CD4-positive, alpha-beta T cell treated with Interleukin-21 for 1 hour (primary cell): ENCODE measurements around the gene MTG1.

Experiments used
- DNase-seq: peaks from one replicate; pipeline ENCODE4 v3.0.0-alpha.2; 2020

Gene MTG1, protein sequence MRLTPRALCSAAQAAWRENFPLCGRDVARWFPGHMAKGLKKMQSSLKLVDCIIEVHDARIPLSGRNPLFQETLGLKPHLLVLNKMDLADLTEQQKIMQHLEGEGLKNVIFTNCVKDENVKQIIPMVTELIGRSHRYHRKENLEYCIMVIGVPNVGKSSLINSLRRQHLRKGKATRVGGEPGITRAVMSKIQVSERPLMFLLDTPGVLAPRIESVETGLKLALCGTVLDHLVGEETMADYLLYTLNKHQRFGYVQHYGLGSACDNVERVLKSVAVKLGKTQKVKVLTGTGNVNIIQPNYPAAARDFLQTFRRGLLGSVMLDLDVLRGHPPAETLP

DNA sequence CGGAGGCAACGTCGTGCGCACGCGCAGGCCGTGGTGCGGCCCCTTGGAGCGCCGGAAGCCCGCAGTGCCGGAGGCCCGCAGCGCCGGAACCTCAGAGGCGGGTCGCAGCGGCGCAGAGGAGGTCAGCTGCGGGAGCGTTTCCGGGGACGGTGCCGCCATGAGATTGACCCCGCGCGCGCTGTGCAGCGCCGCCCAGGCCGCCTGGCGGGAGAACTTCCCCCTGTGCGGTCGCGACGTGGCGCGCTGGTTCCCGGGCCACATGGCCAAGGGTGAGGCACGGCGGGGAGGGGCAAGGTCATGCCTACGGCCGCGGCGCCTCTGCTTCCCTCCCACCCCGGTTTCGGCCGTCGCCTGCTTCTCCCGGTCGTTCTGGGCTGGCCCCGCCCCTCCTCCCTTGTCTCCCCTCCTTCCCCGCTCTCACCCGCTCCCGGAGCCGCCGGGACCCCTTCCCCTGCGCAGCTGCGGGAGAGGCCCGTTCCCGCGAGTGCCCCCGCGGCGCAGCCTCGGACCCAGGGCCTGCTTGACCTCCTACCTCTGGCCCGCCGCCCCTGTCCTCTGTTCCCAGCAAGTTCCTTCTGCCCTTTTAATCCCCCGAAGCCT lies at the start of gene MTG1:
MTG1 (plus strand) TSS at position 94 of the 600 bp plus-strand sequence; CDS start at position 158, 64 bp downstream.
- peak; percentile 94 for DNase-seq

DNA sequence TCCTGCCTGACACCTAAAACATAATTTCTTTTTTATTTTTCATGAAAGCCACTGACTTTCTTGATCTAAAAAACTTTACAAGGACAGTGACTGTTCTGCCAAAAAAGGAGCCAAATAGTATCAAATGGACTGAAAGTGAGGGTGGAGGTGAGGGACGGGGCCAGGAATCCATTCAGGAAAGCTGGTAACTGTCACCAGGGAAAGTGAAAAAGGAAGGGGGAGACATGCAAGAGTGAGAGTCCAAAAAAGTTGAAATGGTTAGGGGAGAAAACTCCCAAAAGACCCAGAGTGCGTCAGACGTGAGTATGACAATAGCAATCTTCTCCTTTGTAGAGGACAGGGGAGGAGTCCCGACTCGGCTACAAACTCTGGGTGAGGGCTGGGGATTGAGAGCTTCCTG lies 49.7 kb upstream of the MTG1 start:
- no peak for DNase-seq

DNA sequence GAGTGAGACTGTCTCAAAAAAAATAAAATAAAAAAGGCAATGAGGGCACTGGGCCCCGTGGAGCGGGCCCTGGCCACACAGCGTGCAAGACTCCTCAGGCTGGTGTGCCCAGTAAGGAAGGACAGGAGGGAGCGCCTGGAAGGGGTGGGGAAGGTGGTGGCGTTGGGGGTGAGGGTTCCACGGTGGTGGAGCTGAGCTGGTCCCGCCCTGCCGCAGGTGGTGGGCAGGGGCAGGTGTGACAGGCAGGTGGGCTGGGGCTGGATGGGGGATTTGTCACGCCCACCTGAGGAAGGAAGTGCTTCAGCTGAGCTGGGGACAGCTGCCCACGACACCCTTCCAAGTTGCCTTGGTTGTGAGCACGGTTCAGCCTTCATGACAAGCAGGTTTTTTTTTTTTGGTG lies 47.5 kb upstream of the MTG1 start:
- DNase-seq, result no peak

DNA sequence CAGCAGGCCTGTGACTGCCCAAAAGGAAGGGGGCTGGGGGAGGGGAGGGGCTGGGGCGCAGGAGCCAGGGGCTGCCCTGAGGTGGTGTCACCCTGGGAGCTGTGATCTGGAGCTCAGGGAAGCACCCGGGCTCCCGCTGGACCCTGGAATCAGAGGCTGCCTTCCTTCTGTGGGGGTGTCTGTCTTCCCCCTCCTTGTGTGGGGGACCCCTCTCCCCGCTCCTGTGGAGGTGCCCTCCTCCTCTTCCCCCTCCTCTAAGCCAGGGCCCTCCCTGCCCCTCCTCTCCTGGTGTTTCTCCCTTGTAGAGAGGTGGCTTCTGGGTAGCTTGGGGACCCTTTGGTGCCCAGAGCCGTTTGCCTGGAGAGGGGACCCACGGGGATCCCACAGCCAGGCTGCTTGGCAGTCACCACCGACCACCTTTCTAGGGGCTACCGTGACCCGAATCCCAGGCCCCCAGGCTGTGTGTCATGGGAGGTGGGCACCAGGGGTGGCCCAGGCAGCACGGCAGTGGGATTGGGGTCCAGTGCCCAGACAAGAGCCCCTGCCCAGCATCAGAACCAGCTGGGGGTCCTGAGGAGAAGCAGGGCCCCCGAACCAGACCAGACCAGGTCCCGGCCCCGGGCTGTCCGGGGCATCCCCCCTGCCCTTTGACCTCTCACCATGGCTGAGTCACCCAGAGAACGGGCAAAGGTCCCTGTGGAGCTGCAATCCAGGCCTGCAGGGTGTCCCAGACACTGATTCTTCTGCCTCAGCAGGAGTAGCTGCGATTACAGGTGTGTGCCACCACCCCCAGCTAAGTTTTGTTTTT lies 46.0 kb upstream of the MTG1 start:
- no peak for DNase-seq

DNA sequence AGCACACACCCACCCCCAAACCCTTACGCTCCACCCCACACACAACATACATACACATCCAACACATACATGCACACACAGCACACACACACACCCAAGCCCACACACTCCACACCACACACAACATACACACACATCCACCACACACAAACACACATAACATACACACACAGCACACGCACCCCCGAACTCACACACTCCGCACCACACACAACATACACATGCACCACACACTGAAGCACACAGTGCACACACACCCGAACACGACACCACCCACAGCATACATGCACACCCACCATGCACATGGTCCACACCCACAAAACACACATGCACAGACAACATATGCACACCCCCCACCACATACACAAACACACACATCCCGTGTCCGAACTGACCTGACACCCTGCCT lies 44.8 kb upstream of the MTG1 start:
- DNase-seq, result no peak

DNA sequence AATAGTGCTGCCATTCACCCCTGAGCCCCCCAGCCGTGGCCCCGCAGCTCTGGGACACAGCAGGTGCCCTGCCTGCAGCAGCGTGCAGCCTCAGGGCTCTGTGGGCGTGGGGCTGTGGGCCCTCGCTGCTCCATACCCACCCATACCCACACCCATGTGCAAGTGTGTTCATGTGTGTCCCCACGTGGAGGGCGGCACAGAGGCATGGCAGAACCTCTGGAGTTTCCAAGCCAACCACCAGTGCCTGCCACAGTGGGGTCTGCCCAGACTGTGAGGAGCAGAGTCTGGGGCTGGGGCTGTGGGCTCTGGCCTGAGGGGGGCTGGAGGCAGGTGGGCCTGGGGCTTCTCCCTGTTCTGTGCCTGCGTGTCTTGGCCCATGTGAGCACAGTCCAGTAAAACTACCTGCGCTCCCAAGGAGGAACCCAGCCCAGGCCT lies 44.4 kb upstream of the MTG1 start:
- no peak for DNase-seq

DNA sequence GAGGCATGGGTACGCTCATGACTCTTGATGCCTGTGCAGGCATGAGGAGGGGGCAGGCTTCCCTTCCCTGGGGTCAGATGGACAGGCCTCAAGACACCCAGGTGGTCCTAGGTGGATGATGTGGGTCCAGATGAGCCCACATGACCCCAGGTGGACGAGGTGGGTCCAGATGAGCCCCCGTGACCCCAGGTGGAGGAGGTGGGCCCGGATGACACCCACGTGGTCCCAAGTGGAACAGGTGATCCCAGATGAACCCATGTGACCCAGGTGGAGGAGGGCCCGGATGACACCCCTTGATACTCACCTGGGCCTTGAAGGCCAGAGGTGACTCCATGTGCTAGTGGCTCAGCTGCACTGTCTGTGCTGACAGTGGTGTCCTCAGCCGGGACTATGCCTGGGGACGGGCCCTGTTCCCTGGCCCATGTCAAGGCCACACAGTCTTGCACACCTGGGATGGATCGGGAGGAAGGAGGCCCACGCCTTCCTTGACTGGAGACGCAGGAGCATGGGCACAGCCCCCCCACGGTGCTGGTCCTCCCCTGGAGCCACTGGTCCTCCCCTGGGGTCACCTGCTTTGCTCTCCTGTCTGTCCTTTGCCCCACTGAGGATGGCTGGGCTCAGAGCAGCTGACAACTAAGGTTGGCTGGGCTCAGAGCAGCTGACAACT lies 43.5 kb upstream of the MTG1 start:
- no peak for DNase-seq

DNA sequence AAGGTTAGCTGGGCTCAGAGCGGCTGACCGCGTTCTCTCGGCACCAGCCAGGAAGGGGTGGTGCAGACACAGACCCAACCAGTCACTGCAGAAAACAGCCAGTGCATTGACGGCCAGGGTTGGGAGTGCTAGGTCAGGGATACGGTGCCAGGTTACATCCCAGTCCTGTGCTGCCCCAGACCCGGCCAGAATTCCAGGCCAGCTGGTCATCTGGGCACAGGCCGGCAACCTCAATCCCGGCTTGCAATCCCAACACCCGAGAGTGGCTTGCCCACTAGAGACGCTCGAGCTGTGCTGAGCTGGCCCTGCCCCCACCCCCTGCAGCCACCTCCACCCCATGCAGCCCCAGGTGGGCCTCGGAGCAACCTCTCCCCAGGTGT lies 43.0 kb upstream of the MTG1 start:
- DNase-seq, result no peak

DNA sequence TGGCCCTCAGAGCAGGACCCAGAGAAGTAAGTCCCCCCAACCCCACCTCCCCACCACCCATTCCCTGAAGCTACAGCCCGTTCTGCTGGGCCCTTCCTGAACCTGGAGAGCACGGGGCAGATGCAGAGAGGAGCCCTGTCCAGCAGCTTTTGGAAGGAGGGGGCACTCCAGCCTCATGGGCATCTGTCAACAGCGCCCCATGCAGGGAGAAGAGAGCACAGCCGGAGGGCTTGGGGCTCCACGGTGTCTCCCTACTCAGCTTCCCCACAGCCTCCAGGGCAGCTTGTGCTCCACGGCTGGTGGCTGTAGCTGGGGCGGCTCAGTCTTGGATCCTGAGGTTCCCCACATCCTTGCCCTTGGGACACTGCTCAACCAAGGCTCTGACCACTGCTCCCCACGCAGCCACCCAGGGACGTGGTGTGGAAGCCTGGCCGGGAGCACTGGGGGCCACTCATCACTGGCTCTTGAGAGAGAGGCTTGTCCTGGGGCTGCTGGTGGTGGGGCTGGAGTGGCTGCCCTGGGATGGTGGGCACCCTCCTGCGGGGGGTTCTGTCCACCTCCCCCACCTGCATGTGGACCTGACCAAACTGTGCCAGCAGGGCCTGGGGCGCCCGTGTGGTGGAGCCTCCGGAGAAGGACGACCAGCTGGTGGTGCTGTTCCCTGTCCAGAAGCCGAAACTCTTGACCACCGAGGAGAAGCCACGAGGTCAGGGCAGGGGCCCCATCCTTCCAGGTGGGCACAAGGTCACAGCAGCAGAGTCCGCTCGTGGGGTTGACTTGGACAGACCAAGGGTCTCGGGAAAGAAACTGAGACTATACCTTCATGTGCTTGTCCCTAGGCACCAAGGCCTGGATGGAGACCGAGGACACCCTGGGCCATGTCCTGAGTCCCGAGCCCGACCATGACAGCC lies 42.3 kb upstream of the MTG1 start:
- no peak for DNase-seq

DNA sequence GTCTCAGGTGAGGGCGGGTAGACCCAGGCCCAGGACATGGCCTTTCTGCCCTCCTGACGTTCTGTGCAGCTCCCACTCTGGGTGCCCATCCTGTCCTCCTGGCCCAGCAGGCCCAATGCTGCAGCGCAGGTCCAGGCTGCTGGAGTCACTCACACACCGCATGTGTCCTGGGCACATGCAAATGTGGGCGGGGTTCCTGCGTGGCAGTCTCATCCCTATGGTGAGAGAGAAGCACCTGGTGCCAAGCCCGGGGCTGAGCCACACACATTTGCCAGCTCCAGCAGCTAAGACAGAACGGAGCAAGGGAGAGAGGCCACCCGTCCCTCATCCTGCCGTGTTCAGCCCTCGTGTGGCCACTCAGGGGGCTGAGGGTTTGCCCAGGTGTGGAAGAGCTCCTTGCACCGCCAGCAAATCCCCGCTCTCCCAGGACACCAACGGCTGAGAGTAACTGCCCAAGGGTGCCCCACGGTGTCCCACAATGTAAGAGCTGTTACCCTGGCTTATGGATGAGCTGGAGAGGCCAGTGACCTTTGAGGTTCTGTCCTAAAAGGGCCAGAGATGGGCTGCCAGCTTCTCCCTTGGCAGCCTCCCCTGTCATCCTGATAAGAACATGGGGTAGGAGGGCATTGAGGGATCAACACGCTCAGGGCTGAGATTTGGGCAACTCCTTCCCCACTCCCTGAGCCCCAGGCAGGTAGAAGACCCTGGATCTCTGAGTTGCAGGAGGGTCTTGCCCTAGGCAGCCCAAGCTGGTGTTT lies 40.6 kb upstream of the MTG1 start:
- no peak for DNase-seq

DNA sequence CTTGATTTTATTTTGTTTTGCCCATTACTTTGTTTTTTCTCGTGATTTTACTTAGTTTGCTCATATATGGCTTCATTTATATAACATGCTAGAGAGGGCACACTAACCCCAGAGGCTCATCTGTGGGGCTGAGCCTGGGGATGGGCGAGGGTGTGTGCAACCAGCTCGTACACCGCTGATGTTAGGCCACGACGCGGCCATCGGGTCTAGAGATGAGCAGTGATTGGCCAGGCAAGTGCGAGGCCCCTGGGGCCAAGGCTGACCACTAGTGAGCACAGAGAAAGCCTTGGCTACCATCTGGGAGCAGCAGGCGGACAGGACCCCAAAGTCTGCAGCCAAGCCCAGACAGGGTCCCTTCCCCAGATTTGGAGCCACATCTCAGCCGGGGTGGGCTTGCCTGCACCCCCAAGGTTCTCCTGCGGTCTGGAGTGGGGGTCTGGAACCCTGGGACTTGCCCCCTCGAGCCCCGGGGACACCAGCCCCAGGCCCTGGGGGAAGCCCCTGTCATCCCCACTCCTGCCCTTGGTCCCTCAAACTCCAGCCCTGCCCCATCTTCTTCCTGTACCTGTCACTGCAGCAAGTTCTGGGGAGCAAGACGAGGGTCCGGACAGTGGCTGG lies 39.9 kb upstream of the MTG1 start:
- no peak for DNase-seq

DNA sequence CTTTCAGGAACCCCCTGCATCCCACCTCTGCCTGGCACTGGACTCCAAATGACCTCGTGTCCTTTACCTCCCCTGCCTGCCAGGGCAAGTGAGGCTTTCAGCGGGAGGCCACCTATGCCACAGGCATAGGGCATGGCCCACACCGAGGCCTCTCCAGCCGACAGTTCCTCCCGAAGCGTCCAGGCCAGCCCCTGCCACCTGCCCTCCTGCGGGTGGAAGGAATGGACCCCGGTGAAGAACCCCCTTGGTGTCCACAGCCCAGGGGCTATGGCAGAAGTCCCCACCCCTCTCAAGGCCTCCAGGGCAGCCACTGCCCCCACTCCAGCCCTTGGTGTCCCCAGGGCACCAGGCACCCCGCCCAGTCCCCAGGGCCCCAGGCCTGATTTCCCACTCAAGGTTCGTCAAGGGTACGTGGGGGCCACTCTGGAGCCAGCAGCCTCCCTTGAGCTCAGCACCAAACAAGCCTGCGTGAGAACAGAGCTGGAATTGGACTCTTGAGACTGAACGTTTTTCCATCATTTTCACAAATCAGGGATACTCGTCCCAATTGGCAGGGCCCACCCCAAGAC lies 39.2 kb upstream of the MTG1 start:
- no peak for DNase-seq

DNA sequence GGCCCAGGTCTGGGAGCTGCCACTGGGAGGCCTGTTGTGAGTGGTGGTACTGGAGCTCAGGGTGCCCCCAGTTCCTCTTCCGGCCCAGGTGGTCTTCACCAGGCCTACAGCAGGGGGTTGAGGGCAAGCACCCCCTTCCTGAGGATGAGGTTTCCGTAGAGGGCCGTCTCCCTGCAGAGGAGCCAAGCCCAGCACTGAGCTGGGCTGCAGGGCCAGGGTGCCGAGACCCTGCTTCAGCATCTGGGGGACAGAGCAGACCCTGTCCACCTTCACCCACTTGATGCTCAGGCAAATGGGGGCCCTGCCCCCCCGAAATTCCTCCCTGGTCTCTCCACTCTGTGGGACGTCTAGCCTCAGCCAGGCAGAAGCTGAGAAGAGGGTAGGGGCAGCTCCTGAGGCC lies 38.7 kb upstream of the MTG1 start:
- DNase-seq, result no peak

DNA sequence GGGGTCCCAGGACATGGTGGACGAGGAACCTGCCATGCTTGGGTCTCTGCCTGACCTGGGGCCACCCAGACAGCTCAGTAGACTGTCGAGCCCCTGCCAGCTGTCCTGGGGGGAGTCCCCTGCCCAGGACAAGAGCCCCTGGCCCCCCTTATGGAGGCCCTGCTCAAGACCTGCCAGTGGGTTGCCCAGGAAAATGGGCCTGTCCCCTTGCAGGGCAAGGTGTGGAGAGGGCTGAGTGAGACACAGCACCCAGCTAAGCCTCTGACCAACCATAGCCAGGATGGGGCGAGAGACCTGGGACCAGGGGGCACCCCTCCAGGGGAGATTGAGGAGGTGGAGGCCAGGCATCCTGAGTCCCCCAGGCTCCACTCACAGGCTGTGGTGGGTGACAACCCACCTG lies 38.0 kb upstream of the MTG1 start:
- no peak for DNase-seq

DNA sequence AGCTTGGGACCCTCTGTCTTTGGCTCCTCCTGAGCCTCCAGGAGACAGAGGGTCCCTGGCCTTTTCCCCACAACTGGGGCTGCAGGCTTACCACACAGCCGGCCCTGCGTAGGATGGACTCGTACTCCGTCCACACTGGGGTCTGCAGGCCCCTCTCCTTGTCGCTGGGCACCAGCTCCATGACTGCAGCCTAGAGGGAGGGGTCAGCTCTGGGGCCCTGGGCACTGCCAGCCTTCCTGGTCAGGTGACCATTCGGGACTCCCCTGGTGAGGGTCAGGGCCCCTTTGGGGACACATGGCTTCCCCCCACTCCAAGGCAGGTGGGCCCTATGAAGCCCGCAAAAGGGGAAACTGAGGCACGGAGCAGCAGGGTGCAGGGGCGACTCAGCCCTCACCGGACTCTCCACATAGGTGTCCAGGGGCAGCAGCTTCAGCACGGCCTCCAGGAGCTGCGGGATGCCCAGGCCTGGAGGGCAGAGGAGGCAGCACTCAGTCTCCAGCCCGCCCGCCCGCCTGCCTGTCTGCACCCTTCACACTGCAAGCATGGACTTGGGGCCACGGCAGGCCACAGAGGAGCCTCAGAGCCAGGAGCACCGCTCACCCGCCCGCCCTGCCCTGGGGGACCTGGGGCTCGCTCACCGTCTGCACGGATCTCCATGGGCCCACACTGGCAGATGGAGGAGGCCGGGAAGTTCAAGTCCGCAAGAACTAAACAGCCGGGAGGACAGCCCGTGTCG lies 37.2 kb upstream of the MTG1 start:
- no peak for DNase-seq

DNA sequence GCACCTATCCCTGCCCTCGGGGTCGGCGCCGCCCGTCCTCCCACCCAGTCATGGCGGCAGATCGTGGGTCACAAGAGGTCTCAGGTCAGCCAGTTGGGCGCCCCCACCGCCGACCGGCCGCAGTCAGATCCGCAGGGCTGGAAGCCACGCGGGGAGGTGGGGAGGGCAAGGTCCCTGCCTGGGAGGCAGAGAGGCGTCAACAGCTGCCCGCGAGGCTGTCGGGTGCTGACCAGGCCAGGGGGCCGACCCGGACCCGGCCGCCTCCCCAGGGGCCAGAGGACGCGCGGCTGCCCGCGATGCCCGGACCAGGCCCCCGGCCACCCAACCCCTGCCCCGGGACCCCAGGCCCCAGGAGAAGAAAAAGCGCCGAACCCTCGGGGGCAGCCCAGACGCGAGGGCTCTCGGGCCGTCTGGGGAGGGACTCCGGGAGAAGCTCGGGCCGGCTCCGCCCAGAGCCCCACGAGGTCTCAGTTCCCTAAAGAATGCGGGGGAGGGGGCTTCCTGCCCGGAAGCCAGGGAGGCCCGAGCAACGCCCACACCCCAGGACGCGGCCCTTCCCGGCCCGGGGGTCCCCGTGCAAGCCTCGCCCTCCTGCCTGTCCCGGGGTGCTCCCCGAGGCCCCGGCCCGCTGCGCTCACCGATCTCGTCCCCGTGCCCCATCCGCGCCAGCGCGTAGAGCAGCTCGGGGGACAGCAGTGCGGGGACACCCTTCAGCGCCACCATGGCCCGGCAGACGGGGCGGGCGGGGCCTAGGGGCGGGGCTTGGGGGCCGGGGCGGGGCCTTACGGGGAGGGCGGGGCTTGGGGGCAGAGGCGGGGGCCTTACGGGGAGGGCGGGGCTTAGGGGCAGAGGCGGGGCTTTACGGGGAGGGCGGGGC lies 36.4 kb upstream of the MTG1 start, which contains the start of gene FUOM:
FUOM (minus strand) TSS at position 735 of the 877 bp plus-strand sequence; CDS start at position 723, 12 bp downstream.
- peak; percentile 79 for DNase-seq

DNA sequence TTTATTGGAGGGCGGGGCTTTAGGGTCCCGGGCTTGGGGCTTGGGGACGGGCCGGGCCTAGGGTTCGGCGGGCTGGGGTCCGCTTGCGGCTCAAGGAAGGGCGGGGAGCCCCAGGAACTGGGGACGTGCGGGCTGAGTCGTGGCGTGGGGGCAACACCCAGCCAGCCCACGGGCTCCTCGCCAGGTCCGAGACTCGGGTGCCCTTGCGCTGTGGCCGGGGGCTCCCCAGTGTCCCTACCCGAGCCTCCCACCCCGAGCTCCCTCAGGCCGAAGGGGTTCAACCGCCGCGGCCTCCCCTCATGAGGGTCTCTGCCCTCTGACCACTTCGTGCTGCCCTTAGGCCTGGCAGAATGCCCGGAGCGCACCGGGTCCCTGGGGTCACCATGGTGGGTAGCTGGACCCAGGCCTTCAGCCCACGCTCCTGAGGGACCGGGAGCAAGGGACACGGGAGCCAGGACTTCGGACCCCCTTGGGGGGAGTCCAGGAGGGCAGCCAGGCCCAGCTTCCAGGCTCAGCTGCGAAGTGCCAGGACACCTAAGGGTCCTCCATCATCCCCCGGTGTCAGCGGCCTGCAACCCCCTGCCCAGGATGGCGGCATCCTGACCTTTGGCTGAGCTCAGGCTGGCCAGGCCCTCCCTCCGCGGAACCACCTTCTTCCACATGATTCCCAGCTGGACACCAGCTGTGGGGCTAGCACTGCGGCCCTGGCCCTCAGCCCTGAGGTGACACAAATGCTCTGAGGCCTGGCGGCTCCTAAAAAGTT lies 35.6 kb upstream of the MTG1 start:
- DNase-seq, result no peak

DNA sequence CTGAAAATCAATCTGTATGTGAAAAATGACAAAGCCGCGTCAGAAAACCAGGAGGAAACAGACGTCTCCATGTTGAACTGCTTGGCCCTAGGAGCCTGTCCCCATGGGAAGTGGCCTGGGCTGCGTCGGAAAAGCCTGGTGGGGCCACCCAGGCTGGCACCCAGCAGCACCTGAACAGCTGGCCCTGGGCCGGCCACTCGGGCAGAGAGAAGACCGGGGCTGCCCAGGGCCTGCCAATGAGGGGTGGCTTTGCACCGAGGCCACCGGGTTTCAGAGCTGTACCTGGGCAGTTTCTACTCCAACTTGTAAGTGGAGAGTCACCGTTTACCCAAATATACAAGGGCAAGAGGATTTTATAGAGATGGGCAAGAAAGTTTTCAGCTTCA lies 35.0 kb upstream of the MTG1 start:
- DNase-seq, result no peak
